ENCODE results near the gene RCSD1.

The RCSD1 gene

DNA sequence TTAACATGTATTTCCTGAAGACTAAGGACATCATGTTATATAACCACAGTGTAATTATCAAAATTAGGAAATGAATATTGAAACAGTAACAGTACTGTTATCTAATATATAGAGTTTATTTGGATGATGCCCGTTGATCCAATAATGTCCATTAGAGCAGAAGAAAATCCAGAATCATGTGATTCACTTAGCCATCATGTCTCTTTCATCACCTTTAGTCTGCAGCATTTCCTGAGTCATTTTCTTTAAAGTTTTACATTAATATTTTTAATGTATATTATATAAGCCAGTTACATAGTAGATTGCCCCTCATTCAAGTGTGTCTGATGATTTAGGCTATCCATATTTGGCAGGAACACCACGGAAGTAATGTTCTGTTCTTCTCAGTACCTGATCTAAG lies 120.6 kb downstream of the RCSD1 start:
- Histone ChIP-seq H3K9me2 (replicated peaks; ENCODE audit: insufficient read depth, low read length) (no peaks in the 10 kb centered on the region), H3K9me3 (ENCODE audit: insufficient read depth, low read length) (no peaks in the 10 kb centered on the region), H3F3A (ENCODE audit: insufficient read depth) (no peaks in the 10 kb centered on the region; the same call in 1 of the 2 replicates), H3K4me3 (ENCODE audit: insufficient read depth, low read length, poor library complexity, severe bottlenecking) (no peak overlapping the region), H3K4me2 (ENCODE audit: low read depth, low read length, poor library complexity, severe bottlenecking) (no peak overlapping the region), H3K27me3 (ENCODE audit: low read length) (no peaks in the 10 kb centered on the region), H3K36me3 (ENCODE audit: low read length) (no peaks in the 10 kb centered on the region), H3K79me2 (ENCODE audit: insufficient read depth, low read length) (no peaks in the 10 kb centered on the region), H2AFZ (ENCODE audit: low read depth, low read length, severe bottlenecking) (no peak overlapping the region), H3K9ac (ENCODE audit: low read length) (no peak overlapping the region), H4K20me1 (ENCODE audit: low read depth, low read length) (no peaks in the 10 kb centered on the region), H3K27ac (ENCODE audit: low read depth, low read length) (no peak overlapping the region)
- TF ChIP-seq EZH2phosphoT487 (conservative IDR thresholded peaks at IDR 0.05; ENCODE audit: low read length) = no peak
- TF ChIP-seq, protein P1, sequence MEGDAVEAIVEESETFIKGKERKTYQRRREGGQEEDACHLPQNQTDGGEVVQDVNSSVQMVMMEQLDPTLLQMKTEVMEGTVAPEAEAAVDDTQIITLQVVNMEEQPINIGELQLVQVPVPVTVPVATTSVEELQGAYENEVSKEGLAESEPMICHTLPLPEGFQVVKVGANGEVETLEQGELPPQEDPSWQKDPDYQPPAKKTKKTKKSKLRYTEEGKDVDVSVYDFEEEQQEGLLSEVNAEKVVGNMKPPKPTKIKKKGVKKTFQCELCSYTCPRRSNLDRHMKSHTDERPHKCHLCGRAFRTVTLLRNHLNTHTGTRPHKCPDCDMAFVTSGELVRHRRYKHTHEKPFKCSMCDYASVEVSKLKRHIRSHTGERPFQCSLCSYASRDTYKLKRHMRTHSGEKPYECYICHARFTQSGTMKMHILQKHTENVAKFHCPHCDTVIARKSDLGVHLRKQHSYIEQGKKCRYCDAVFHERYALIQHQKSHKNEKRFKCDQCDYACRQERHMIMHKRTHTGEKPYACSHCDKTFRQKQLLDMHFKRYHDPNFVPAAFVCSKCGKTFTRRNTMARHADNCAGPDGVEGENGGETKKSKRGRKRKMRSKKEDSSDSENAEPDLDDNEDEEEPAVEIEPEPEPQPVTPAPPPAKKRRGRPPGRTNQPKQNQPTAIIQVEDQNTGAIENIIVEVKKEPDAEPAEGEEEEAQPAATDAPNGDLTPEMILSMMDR (IDR thresholded peaks at IDR 0.05; ENCODE audit: insufficient read depth, low read length, poor library complexity, severe bottlenecking) = no peak

GRCh38 chr1:167751676-167752075 lies 121.6 kb downstream of the RCSD1 start:
- H3K9ac ChIP-seq (ENCODE audit: low read length) = no peak overlapping the region
- no peaks in the 10 kb centered on the region for H3K9me3 ChIP-seq (ENCODE audit: insufficient read depth, low read length)
- no peaks in the 10 kb centered on the region; the same call in 1 of the 2 replicates for H3F3A ChIP-seq (ENCODE audit: insufficient read depth)
- H3K36me3 ChIP-seq (ENCODE audit: low read length) = no peaks in the 10 kb centered on the region
- TF ChIP-seq, protein P1 (IDR thresholded peaks at IDR 0.05; ENCODE audit: insufficient read depth, low read length, poor library complexity, severe bottlenecking) = no peak
- TF ChIP-seq EZH2phosphoT487 (conservative IDR thresholded peaks at IDR 0.05; ENCODE audit: low read length) = no peak
- no peak overlapping the region for H3K4me2 ChIP-seq (ENCODE audit: low read depth, low read length, poor library complexity, severe bottlenecking)
- no peaks in the 10 kb centered on the region for H4K20me1 ChIP-seq (ENCODE audit: low read depth, low read length)
- H3K27me3 ChIP-seq (ENCODE audit: low read length) = no peaks in the 10 kb centered on the region
- H2AFZ ChIP-seq (ENCODE audit: low read depth, low read length, severe bottlenecking) = no peak overlapping the region
- no peaks in the 10 kb centered on the region for H3K9me2 ChIP-seq (replicated peaks; ENCODE audit: insufficient read depth, low read length)
- no peak overlapping the region for H3K4me3 ChIP-seq (ENCODE audit: insufficient read depth, low read length, poor library complexity, severe bottlenecking)
- H3K27ac ChIP-seq (ENCODE audit: low read depth, low read length) = no peak overlapping the region
- no peaks in the 10 kb centered on the region for H3K79me2 ChIP-seq (ENCODE audit: insufficient read depth, low read length)

DNA sequence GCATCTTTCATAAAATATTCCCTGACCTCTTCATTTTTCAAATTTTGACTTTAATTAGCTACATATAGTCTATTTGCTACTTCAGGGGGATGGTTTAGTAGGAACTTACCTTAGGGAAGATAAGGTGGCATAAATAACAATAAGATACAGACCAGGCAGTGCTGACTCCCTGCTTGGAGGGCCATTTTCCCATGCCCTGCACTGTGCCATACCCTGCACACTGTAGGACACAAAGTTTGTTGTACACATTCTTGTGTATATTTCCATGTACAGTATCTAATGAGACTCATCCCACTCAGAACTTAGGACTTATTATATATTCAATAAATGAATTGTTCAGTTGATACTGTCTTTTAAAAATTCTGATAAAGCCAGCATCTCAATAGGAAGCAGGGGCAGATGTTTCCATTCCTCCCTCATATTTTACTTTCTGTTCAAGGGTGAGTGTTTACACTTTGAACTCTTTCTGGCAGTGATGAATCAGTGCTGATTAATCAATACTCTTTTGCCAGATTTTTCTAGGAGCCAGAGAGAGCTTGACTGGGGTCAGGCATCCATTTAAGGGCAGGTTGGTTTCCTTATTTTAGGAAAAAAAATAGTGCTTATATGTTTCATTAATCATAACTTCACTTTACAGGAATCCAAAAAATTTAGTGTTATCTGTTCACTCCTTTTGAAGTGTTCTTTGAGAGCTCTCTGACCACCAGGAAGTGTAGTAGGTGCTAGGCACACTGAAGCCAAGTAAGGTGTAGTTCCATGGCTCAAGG lies 122.4 kb downstream of the RCSD1 start:
- no peaks in the 10 kb centered on the region for H3K79me2 ChIP-seq (ENCODE audit: insufficient read depth, low read length)
- H3F3A ChIP-seq (ENCODE audit: insufficient read depth) = no peaks in the 10 kb centered on the region; the same call in 1 of the 2 replicates
- H3K9me3 ChIP-seq (ENCODE audit: insufficient read depth, low read length) = no peaks in the 10 kb centered on the region
- TF ChIP-seq EZH2phosphoT487 (conservative IDR thresholded peaks at IDR 0.05; ENCODE audit: low read length) = no peak
- TF ChIP-seq, protein P1 (IDR thresholded peaks at IDR 0.05; ENCODE audit: insufficient read depth, low read length, poor library complexity, severe bottlenecking) = no peak
- H3K27ac ChIP-seq (ENCODE audit: low read depth, low read length) = no peak overlapping the region
- no peaks in the 10 kb centered on the region for H3K36me3 ChIP-seq (ENCODE audit: low read length)
- H2AFZ ChIP-seq (ENCODE audit: low read depth, low read length, severe bottlenecking) = no peak overlapping the region
- H3K4me2 ChIP-seq (ENCODE audit: low read depth, low read length, poor library complexity, severe bottlenecking) = peak overlapping the region; percentile 21
- H4K20me1 ChIP-seq (ENCODE audit: low read depth, low read length) = no peaks in the 10 kb centered on the region
- no peak overlapping the region for H3K9ac ChIP-seq (ENCODE audit: low read length)
- H3K9me2 ChIP-seq (replicated peaks; ENCODE audit: insufficient read depth, low read length) = no peaks in the 10 kb centered on the region
- no peak overlapping the region for H3K4me3 ChIP-seq (ENCODE audit: insufficient read depth, low read length, poor library complexity, severe bottlenecking)
- H3K27me3 ChIP-seq (ENCODE audit: low read length) = no peaks in the 10 kb centered on the region
